Natural killer cell (primary cell): ENCODE data around the gene CXCL14. TPM values are rescaled to one million over a fixed set of nuclear protein-coding genes. Genes with fewer than 3 reads are reported as not detected.

Experiments used
- ATAC-seq, 3 donors: fragments of 150-1000 bp in 2 of 3; fragments of 200-7000 bp in 1 of 3; cut with Tn5 transposase; 1 replicate in 1 of 3; 2 replicates in 2 of 3; pipeline ENCODE4 v1.10.0; 2021; ENCODE audit warnings: mild to moderate bottlenecking in 2 of 3, moderate library complexity in 2 of 3
- DNase-seq, 2 donors: peaks; one replicate each; pipeline versions ENCODE4 v3.0.0 to v3.0.0-alpha.2; 2013 to 2021; ENCODE audit warnings: mixed read lengths in 1 of 2
- H3K27ac ChIP-seq: one replicate; pipeline ENCODE4 v1.5.1; 2013; ENCODE audit warnings: mild to moderate bottlenecking, low read length
- H3K27me3 ChIP-seq: one replicate; pipeline ENCODE4 v1.6.1; 2013; ENCODE audit warnings: low read length; ENCODE audit not compliant: control insufficient read depth, insufficient read depth
- H3K36me3 ChIP-seq: one replicate; pipeline ENCODE4 v1.6.1; 2013; ENCODE audit warnings: low read length; ENCODE audit not compliant: control insufficient read depth, insufficient read depth
- H3K4me1 ChIP-seq: one replicate; pipeline ENCODE4 v1.6.1; 2013; ENCODE audit warnings: low read length; ENCODE audit not compliant: control insufficient read depth, insufficient read depth
- H3K4me3 ChIP-seq: one replicate; pipeline ENCODE4 v1.5.1; 2013; ENCODE audit warnings: low read length
- H3K9me3 ChIP-seq: one replicate; pipeline ENCODE4 v1.6.1; 2013; ENCODE audit warnings: low read length; ENCODE audit not compliant: control insufficient read depth, insufficient read depth
- H3K27ac Mint-ChIP-seq, 2 donors: one replicate each; pipeline ENCODE4 v1.8.0; 2022; ENCODE audit warnings: mild to moderate bottlenecking in 2 of 2, mixed read lengths in 2 of 2, moderate library complexity in 1 of 2
- H3K27me3 Mint-ChIP-seq, 2 donors: one replicate each; pipeline ENCODE4 v1.8.0; 2022; ENCODE audit warnings: low read depth in 2 of 2, mixed read lengths in 2 of 2
- H3K36me3 Mint-ChIP-seq: one replicate; pipeline ENCODE4 v1.8.0; 2022; ENCODE audit warnings: mixed read lengths
- H3K4me1 Mint-ChIP-seq, 2 donors: one replicate each; pipeline ENCODE4 v1.8.0; 2022; ENCODE audit warnings: mixed read lengths in 2 of 2
- H3K4me3 Mint-ChIP-seq: one replicate; pipeline ENCODE4 v1.8.0; 2022; ENCODE audit warnings: mild to moderate bottlenecking, moderate library complexity, mixed read lengths
- H3K9me3 Mint-ChIP-seq, 2 donors: one replicate each; pipeline ENCODE4 v1.8.0; 2022; ENCODE audit warnings: mixed read lengths in 2 of 2
- WGBS: methylation state at CpG from one replicate; pipeline ENCODE4 v1.1.7; 2013; ENCODE audit warnings: missing lambda C conversion rate; ENCODE audit not compliant: insufficient coverage; 5-methylcytosine and 5-hydroxymethylcytosine counted together
- intact Hi-C: fragments of 100-400 bp; cut with micrococcal nuclease; formaldehyde crosslinking; loops from one replicate; pipeline ENCODE4 v1.14.2; 2022
- total RNA-seq, 4 donors: library from RNA; stranded (reverse); fragments of 120-200 nt in 1 of 4; gene quantifications; one replicate each; pipeline versions ENCODE4 v1.2.3 to v1.2.4, GENCODE V29; 2013 to 2022
- TF ChIP-seq, protein P1 (sequence below): fragments of 200-600 bp; IDR thresholded peaks from one replicate; pipeline ENCODE4 v1.8.0; 2022; ENCODE audit warnings: antibody characterized with exemption

The CXCL14 gene
- total RNA-seq, 3 donors from 2014 or later (not counting 1 experiment from before 2014, with no cell fraction given), result not detected

DNA sequence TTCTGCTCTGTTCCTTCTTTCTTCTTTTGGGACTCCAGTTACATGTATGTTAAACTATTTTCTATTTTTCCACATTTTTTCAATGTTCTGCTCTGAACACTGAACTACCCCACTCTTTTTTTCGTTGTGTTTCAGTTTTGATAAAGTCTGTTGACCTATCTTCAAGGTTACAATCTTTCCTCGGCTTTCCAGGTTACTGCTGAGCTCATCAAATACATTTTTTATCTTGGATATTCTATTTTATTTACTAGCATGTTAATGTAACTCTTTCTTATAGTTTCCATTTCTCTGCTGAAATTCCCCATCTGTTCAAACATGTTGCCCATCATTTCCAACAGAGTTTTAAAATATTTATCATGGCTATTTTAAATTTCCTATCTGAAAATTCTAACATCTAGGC lies 56.8 kb downstream of the CXCL14 start:
- no peaks in the 10 kb centered on the region for H3K9me3 Mint-ChIP-seq
- H3K27ac Mint-ChIP-seq, result no peak overlapping the region
- Histone ChIP-seq H3K27me3 (no peaks in the 10 kb centered on the region), H3K27ac (no peak overlapping the region), H3K4me3 (no peak overlapping the region), H3K36me3 (no peaks in the 10 kb centered on the region), H3K4me1 (no peaks in the 10 kb centered on the region), H3K9me3 (no peaks in the 10 kb centered on the region)
- no peaks in the 10 kb centered on the region for H3K36me3 Mint-ChIP-seq
- WGBS, result 78% methylated on average over 1 of the region's 2 CpGs
- TF ChIP-seq, protein P1, sequence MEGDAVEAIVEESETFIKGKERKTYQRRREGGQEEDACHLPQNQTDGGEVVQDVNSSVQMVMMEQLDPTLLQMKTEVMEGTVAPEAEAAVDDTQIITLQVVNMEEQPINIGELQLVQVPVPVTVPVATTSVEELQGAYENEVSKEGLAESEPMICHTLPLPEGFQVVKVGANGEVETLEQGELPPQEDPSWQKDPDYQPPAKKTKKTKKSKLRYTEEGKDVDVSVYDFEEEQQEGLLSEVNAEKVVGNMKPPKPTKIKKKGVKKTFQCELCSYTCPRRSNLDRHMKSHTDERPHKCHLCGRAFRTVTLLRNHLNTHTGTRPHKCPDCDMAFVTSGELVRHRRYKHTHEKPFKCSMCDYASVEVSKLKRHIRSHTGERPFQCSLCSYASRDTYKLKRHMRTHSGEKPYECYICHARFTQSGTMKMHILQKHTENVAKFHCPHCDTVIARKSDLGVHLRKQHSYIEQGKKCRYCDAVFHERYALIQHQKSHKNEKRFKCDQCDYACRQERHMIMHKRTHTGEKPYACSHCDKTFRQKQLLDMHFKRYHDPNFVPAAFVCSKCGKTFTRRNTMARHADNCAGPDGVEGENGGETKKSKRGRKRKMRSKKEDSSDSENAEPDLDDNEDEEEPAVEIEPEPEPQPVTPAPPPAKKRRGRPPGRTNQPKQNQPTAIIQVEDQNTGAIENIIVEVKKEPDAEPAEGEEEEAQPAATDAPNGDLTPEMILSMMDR, result no peak
- H3K27me3 Mint-ChIP-seq, result peaks cover 51 to 76% of the 10 kb centered on the region in 2 donors
- intact Hi-C loops, result no loop called here
- no peaks in the 10 kb centered on the region for H3K4me1 Mint-ChIP-seq
- no peak overlapping the region for H3K4me3 Mint-ChIP-seq
- no peak for ATAC-seq
- DNase-seq, result no peak

Other genes starting within 250 kb of the CXCL14 start
- 100 to 1,000 TPM; 139 to 160 (median 139) TPM for gene MACROH2A1, start 179.8 kb downstream of the CXCL14 start, total RNA-seq
- under 1 TPM in 1 of 3 donors, not detected in 2; 0.07 TPM for gene DCANP1, start 131.6 kb downstream of the CXCL14 start, total RNA-seq
- under 1 TPM in 2 of 3 donors, not detected in 1; 0.05 to 0.21 TPM for gene TIFAB, start 126.6 kb downstream of the CXCL14 start, total RNA-seq
- not detected for gene NEUROG1, start 43.0 kb downstream of the CXCL14 start, total RNA-seq